Stimulated activated CD8-positive, alpha-beta memory T cell treated with anti-CD3 and anti-CD28 coated beads, Interleukin-4, amount 100 ng/mL, for 1 hour (primary cell): ENCODE data around the gene SEPTIN6.
"Not testable (repeated sequence)": the region's sequence is repeated elsewhere in the genome, so short reads cannot be mapped to it uniquely, and the experiment has no call there.

Experiments
- DNase-seq, 2 donors: peaks; one replicate each; pipeline ENCODE4 v3.0.0-alpha.2; 2020; ENCODE audit warnings: low read depth in 2 of 2, low spot score in 1 of 2

SEPTIN6 gene

GRCh38 chrX:119692191-119693039 lies 553 bp downstream of the SEPTIN6 start:
- no peak for DNase-seq

GRCh38 chrX:119690921-119691716 lies 1.8 kb downstream of the SEPTIN6 start:
- no peak for DNase-seq

GRCh38 chrX:119688911-119689321 lies 4.1 kb downstream of the SEPTIN6 start:
- no peak for DNase-seq

DNA sequence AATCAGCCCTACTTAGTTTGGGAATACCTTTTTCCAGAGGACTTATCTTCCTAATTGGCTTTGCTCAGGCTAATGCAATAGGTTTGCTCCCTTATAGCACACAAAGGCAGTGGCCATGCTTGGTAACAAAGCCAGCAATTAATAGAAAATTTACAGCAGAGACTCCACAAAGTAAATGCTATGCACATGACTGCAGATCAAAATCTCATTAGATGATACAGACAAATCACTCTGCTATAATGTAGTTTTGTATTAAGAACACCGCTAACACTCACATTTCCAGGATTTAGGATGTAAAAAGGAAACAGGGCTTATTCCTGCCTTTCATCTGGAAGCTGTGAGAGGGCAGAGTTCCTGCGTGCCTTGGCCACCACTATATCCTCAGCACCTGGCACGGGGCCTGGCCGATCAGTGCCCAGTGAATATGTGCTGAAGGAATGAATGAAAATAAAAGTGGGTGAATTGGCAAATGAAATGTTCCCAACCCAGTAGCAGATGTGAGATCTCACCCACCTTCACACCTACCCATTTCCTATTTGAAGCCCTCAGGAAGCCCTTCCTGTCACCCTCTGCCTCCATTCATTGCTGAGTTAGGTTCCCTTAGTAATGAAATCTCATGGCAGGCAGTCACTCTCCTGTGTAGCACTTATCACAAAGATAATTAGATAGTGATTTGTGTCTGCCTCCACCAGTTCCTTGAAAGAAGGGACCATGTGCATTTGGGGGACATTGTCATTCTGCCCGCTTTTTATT lies 5.1 kb downstream of the SEPTIN6 start:
- DNase-seq = no peak

DNA sequence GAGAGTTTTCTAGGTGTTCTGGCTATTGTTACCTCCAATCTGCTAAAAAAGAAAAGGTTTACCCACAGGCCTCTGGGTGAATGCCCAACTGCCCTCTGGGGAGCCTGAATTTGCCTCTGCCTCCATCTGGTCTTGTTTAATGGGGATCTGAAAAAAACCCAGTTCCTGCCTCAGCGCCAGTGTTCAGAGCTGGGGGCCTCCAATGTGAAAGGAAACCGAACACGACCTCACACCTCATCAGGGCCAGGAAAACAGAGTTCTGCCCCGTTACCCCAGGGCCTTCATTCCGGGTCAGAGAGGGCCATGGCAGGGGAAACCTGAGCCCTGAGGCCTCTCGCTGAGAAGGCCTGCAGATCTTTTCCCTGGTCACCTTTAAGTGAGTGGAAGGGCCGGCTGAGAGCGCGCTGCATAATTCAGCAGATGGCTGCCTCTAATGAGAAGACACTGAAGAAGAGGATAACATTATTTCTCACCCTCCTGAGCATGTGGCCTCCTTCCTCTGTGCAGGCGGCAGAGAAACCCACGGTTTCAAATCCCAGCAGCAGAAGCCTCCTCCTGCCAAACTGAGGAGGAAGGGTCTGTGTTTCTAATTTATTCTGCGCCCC lies 6.8 kb downstream of the SEPTIN6 start:
- DNase-seq = no peak

- no peak for DNase-seq
Observed at GRCh38 chrX:119685225-119686066, 7.5 kb downstream of the SEPTIN6 start.

DNA sequence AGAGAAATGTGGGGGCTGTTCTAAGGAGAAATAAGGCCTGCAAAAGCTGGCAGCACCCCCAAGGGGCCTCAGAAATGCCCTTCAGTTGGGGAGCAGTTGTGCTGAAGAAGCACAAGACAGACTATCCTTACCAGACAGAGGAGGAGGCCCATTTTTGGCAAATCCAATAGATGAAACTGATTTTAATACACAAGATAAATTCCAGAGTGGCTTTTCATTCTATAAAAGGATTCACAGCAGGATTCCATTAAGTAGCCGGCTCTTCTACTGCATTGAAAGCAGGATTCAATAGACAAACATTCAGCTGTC lies 8.1 kb downstream of the SEPTIN6 start:
- no peak for DNase-seq

DNA sequence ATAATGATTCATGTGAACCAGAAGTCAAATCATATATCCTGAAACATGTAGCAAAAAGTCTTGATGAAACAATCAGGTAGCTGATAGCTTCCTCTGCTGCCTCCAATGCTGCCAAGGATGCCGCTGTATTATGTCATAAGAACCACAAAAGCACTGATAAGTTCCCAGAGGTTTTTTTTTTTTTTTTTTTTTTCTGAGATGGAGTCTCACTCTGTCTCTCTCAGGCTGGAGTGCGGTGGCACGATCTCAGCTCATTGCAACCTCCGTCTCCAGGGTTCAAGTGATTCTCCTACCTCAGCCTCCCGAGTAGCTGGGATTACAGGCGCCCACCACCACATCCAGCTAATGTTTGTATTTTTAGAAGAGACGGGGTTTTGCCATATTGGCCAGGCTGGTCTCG lies 8.7 kb downstream of the SEPTIN6 start:
- DNase-seq = not testable (repeated sequence)

DNA sequence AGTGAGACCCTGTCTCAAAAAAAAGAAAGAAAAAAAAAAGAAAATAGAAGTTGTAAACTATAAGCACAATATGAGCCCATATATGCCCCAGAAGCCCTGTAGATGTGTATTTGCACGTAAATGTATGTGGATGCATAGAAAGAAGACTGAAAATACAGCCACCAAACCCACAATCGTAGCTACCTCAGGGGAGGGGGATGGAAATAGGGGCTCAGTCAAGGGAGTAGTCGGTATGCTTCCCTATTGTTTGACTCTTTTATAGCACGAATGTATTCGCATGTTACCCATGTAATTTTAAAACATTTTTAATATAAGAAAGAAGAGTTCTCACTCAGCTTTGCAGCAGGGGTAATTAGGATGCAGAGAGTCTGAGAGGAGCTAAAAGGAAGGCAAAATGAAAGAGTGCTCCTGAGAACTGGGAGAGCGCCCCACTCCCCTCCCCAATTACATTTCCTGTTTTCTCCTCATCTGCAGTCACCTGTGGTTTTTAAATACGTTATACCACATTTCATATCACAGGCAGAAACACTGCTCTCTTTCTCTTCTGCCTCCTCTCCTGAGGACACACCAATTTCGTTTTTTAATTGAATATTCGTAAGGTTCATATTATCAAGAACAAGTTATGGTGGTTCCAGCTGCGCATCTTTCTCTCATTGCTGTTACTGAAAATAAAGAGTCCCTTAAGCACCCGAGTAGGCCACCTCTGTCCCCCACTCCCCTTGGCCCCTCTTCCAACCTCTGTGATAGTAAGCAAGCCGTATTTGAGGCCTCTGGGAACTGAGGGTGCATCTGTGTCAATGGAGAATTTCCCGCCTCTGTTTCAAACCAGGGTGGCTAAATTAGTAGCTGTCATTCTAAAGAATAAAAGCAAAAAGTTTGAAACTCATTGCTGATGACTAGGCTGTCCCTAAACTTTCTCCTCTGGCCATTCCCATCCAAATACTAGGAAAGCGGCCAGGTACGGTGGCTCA lies 10.7 kb downstream of the SEPTIN6 start:
- no peak for DNase-seq

DNA sequence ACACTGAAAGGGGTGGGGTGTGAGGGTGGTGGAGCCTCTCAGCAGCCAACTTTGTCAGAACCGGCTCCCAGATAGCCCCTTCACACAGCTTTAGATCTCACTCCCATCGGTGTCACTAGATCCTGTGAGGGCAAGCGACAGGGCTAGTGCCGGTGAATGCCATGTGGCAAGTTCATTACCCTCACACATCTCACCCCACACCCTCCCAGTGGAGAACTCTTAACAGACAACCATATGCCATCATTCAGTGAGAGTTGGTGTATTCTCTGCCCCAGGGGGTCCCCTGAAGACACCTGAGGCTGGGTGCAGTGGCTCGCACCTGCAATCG lies 15.3 kb downstream of the SEPTIN6 start:
- no peak for DNase-seq

- DNase-seq = no peak
Observed at GRCh38 chrX:119676949-119677653, 15.9 kb downstream of the SEPTIN6 start.

DNA sequence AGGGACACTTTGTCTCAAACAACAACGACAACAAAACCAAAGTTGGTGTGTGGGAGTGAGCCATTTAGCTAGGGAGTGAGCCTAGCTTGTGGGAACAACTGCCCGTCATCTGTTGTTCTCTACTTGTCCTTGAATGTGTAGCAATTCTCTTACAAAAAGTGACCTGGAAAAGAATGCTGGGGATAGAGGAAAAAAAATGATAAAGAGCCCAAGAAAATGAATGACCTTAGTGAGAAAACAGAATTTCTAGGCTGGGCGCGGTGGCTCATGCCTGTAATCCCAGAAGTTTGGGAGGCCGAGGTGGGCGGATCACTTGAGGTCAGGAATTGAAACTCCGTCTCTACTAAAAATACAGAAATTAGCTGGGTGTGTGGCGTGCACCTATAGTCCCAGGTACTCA lies 19.6 kb downstream of the SEPTIN6 start:
- no peak for DNase-seq

GRCh38 chrX:119672426-119672825 lies 20.5 kb downstream of the SEPTIN6 start:
- DNase-seq = no peak

DNA sequence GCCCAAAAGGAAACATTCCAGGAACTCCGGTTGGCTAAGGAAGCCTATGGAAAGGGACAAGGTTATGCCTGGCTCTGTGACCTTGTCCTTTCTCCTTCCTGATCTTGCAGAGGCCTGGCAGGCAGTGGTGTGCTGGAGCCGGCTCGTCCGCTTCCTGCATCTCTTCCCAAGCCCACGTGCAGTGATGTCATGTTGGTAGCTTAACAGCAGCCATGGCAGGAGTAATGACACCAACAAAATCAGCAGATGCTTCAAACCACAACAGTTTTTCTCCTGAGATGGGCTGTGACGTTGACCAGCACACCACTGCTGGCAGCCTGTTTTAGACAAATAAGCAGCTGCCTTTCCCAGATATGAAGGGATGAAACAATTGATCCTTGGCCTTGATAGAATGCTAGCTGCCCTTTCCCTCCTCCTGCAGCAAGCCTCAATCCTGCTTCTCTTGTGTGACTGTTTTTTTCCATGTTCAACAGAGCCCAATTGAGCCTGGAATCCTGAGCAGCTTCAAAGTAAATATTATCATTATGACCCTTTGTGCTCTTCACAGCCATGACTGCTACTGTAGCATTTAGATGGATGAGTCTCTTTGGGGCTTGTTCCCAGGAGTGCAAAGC lies 23.4 kb downstream of the SEPTIN6 start:
- DNase-seq = no peak

DNA sequence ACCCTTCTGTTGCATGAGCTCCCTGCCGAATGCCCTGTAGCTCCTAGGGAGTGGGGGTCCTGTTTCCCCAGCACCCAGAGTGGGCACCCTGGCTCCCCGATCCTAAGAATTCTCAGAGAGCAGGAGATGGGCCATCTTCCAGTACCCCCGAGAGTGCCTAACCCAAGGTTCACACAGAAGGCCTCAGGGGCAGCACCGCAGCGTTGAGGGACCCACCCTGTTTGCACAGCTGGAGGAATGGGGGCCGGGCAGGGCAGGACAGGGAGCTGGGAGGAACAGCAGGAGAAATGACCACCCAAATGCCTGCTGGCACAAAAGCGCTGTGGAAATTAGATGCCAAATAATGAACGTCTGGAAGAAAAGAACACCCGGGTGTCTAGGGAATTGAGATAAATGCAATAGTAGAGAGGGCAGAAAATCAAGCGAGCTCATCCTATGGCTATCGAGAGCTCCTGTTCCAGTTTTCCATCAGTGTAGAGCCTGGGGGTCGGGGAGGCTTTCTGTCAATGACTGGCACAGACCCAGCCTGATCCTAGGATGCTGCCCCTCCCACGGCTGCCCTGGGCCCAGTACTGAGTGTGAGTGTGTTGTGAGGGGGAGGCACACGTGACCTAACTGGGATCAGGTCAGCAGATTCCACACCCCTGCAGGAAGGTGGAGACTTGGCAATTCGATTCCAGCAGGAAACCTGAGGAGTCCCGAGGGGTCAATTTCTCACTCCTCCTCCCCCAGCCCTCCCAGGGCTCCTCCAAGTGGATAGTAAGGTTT lies 25.7 kb downstream of the SEPTIN6 start:
- DNase-seq = no peak

GRCh38 chrX:119664877-119665276 lies 28.1 kb downstream of the SEPTIN6 start:
- DNase-seq = not testable (repeated sequence)

DNA sequence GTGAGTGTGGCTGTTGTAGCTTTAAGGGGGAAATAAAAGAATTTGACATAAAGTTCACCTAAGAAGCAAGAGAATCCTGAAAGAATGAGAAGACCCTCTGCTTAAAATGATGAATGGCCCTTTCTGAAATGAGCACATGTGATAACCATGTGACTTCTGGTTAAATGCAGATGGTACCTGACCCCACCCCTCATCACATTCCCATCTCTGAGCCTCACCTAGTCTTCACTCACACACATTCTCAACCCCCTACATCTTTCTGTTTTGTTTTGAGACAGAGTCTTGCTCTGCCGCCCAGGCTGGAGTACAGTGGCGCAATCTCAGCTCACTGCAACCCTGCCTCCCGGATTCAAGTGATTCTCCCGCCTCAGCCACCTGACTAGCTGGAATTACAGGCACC lies 31.5 kb downstream of the SEPTIN6 start:
- DNase-seq = no peak

DNA sequence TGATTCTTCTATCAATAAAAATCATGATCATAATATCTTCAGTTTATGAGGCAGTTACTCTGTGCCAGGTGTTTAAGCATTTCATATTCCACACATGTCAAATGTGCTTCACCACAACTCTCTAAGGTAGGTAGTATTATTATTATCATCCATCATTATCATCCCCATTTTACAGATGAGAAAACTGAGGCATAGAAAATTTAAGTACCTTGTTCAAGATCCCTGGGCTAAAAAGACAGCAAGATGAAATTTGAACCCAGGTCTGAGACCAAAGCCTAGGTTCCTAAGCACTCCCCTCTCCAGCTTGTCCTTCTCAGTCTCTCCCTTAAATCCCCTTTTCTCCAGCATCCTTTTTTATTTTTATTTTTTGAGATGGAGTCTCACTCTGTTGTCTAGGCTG lies 33.4 kb downstream of the SEPTIN6 start:
- DNase-seq = no peak
